H9 (cell line): Measurements from ENCODE around the gene TARBP1. TPM values are rescaled to one million over a fixed set of nuclear protein-coding genes. Genes with fewer than 3 reads are reported as not detected.

Experiments
- DNase-seq: peaks from one replicate; pipeline ENCODE4 v3.0.0-alpha.2; 2017
- H2AFZ ChIP-seq: one replicate; pipeline ENCODE4 v1.6.1; 2013; ENCODE audit warnings: mild to moderate bottlenecking, low read length, control low read depth, moderate library complexity
- H2AK5ac ChIP-seq: 2 replicates; pipeline ENCODE4 v1.6.1; 2013; ENCODE audit warnings: low read length, control low read depth, mixed read lengths; ENCODE audit not compliant: insufficient read length
- H2BK120ac ChIP-seq: one replicate; pipeline ENCODE4 v1.6.1; 2013; ENCODE audit warnings: low read depth, mild to moderate bottlenecking, low read length, control low read depth, inconsistent platforms; ENCODE audit not compliant: poor library complexity, severe bottlenecking
- H2BK12ac ChIP-seq: 2 replicates; pipeline ENCODE4 v1.6.1; 2013; ENCODE audit warnings: low read length, control low read depth, mixed read lengths, low read depth; ENCODE audit not compliant: insufficient read length
- H2BK15ac ChIP-seq: 2 replicates; pipeline ENCODE4 v1.6.1; 2013; ENCODE audit warnings: low read depth, low read length, control low read depth
- H2BK20ac ChIP-seq: one replicate; pipeline ENCODE4 v1.6.1; 2013; ENCODE audit warnings: low read depth, mild to moderate bottlenecking, low read length, control low read depth, inconsistent platforms; ENCODE audit not compliant: poor library complexity, severe bottlenecking
- H2BK5ac ChIP-seq: 2 replicates; pipeline ENCODE4 v1.6.1; 2013; ENCODE audit warnings: low read length, control low read depth, mixed read lengths; ENCODE audit not compliant: insufficient read length
- H3K14ac ChIP-seq: 2 replicates; pipeline ENCODE4 v1.6.1; 2013; ENCODE audit warnings: low read length, control low read depth; ENCODE audit not compliant: insufficient read depth
- H3K18ac ChIP-seq: 2 replicates; pipeline ENCODE4 v1.6.1; 2013; ENCODE audit warnings: low read depth, mild to moderate bottlenecking, mixed read lengths, low read length, control low read depth; ENCODE audit not compliant: insufficient read length
- H3K23ac ChIP-seq: 2 replicates; pipeline ENCODE4 v1.6.1; 2013; ENCODE audit warnings: low read length, control low read depth, mixed read lengths, low read depth; ENCODE audit not compliant: insufficient read length
- H3K23me2 ChIP-seq: 2 replicates; pipeline ENCODE4 v1.6.1; 2013; ENCODE audit warnings: low read depth, mild to moderate bottlenecking, mixed read lengths, low read length, control low read depth; ENCODE audit not compliant: insufficient read length, poor library complexity, severe bottlenecking
- H3K27ac ChIP-seq: 2 replicates; pipeline ENCODE4 v1.5.1; 2013; ENCODE audit warnings: low read length, control low read depth, mixed read lengths, low read depth; ENCODE audit not compliant: insufficient read length
- H3K27me3 ChIP-seq: 2 replicates; pipeline ENCODE4 v1.6.1; 2013; ENCODE audit warnings: low read length, control low read depth, inconsistent platforms; ENCODE audit not compliant: insufficient read depth
- H3K4ac ChIP-seq: 2 replicates; pipeline ENCODE4 v1.6.1; 2013; ENCODE audit warnings: low read depth, mild to moderate bottlenecking, control low read depth, inconsistent platforms, low read length, moderate library complexity
- H3K4me1 ChIP-seq: 2 replicates; pipeline ENCODE4 v1.6.1; 2013; ENCODE audit warnings: low read length, control low read depth, inconsistent platforms; ENCODE audit not compliant: insufficient read depth
- H3K4me2 ChIP-seq: 2 replicates; pipeline ENCODE4 v1.6.1; 2013; ENCODE audit warnings: low read length, control low read depth, mixed read lengths; ENCODE audit not compliant: insufficient read length, insufficient read depth
- H3K56ac ChIP-seq: 2 replicates; pipeline ENCODE4 v1.6.1; 2013; ENCODE audit warnings: low read depth, mild to moderate bottlenecking, mixed read lengths, low read length, control low read depth; ENCODE audit not compliant: insufficient read length
- H3K79me1 ChIP-seq: 2 replicates; pipeline ENCODE4 v1.6.1; 2013; ENCODE audit warnings: low read depth, mild to moderate bottlenecking, moderate library complexity, low read length, control low read depth, inconsistent platforms; ENCODE audit not compliant: insufficient read depth, poor library complexity, severe bottlenecking
- H3K79me2 ChIP-seq: 2 replicates; pipeline ENCODE4 v1.6.1; 2013; ENCODE audit warnings: low read length, control low read depth, inconsistent platforms; ENCODE audit not compliant: insufficient read depth
- H3K9ac ChIP-seq: 2 replicates; pipeline ENCODE4 v1.6.1; 2013; ENCODE audit warnings: low read length, control low read depth, mixed read lengths; ENCODE audit not compliant: insufficient read length; ENCODE audit errors: extremely low read depth
- H3K9me3 ChIP-seq: one replicate; pipeline ENCODE4 v1.6.1; 2013; ENCODE audit warnings: low read depth, low read length, inconsistent platforms; ENCODE audit not compliant: control insufficient read depth
- H3T11ph ChIP-seq: one replicate; pipeline ENCODE4 v1.6.1; 2013; ENCODE audit warnings: mild to moderate bottlenecking, low read length, control low read depth, inconsistent platforms
- H4K20me1 ChIP-seq: one replicate; pipeline ENCODE4 v1.6.1; 2013; ENCODE audit not compliant: control insufficient read depth, insufficient read length, insufficient read depth
- H4K5ac ChIP-seq: 2 replicates; pipeline ENCODE4 v1.6.1; 2013; ENCODE audit warnings: low read depth, mild to moderate bottlenecking, mixed read lengths, low read length, control low read depth; ENCODE audit not compliant: insufficient read length
- H4K8ac ChIP-seq: replicated peaks from 2 replicates; pipeline ENCODE4 v1.6.1; 2013; ENCODE audit warnings: low read length, control low read depth, mixed read lengths, low read depth; ENCODE audit not compliant: insufficient read length
- H4K91ac ChIP-seq: 2 replicates; pipeline ENCODE4 v1.6.1; 2013; ENCODE audit warnings: low read depth, mild to moderate bottlenecking, moderate library complexity, mixed read lengths, low read length, control low read depth; ENCODE audit not compliant: insufficient read length
- H3K27ac Mint-ChIP-seq, 3 experiments: 2 replicates in 2 of 3; 3 replicates in 1 of 3; pipeline ENCODE4 v1.8.0; 2020 to 2021; ENCODE audit warnings: mixed read lengths in 3 of 3, mild to moderate bottlenecking in 1 of 3, moderate library complexity in 1 of 3
- H3K27me3 Mint-ChIP-seq: 2 replicates; pipeline ENCODE4 v1.8.0; 2021; ENCODE audit warnings: low read depth, mild to moderate bottlenecking, moderate library complexity, mixed read lengths
- H3K36me3 Mint-ChIP-seq, 3 experiments: 2 replicates in 2 of 3; 3 replicates in 1 of 3; pipeline ENCODE4 v1.8.0; 2020 to 2021; ENCODE audit warnings: low read depth in 3 of 3, mixed read lengths in 3 of 3; ENCODE audit not compliant: insufficient read depth in 1 of 3
- H3K4me1 Mint-ChIP-seq, 2 experiments: 2 replicates each; pipeline ENCODE4 v1.8.0; 2020; ENCODE audit warnings: mixed read lengths in 2 of 2
- H3K4me3 Mint-ChIP-seq, 2 experiments: 2 replicates in 1 of 2; 3 replicates in 1 of 2; pipeline ENCODE4 v1.8.0; 2020 to 2021; ENCODE audit warnings: mild to moderate bottlenecking in 2 of 2, mixed read lengths in 2 of 2, moderate library complexity in 1 of 2
- H3K9me3 Mint-ChIP-seq, 2 experiments: 2 replicates in 1 of 2; 3 replicates in 1 of 2; pipeline ENCODE4 v1.8.0; 2020; ENCODE audit warnings: mild to moderate bottlenecking in 2 of 2, mixed read lengths in 2 of 2, moderate library complexity in 1 of 2
- WGBS: extraction: QIAGEN DNeasy Blood & Tissue Kit; methylation state at CpG from one replicate; pipeline ENCODE4 v1.1.7; 2013; ENCODE audit warnings: missing lambda C conversion rate, low lambda C conversion rate, mixed read lengths; ENCODE audit not compliant: insufficient read length; ENCODE audit errors: extremely low coverage; 5-methylcytosine and 5-hydroxymethylcytosine counted together
- total RNA-seq: library from RNA; stranded (reverse); gene quantifications from 2 replicates; pipeline ENCODE4 v1.2.1, GENCODE V29; 2021
- TF ChIP-seq, protein P1 (sequence below): fragments of 200-600 bp; sonication (generic); conservative IDR thresholded peaks from 3 replicates; pipeline ENCODE4 v1.8.0; 2021; ENCODE audit warnings: antibody characterized with exemption, mild to moderate bottlenecking

The TARBP1 gene
- total RNA-seq, 1 experiment from 2014 or later = 20.2 TPM

DNA sequence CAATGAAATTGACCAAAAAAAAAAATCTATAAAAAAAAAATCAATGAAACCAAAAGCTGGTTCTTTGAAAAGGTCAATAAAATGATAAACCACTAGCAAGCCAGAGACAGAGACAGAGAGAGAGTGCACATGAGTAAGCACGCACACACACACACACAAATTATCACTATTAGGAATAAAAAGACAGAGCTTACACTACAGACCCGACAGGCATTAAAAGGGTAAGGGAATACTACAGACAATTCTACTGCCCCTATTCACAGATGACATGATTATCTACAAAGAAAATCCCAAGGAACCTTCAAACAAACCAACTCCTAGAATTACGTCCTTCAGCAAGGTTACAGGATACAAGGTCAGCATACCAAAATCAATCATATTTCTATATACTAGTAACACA, 38.6 kb downstream of the TARBP1 start:
- no peaks in the 10 kb centered on the region for H3K9me3 ChIP-seq
- no peaks in the 10 kb centered on the region for H4K20me1 ChIP-seq
- H3K18ac ChIP-seq = no peak overlapping the region
- H3K36me3 Mint-ChIP-seq = peaks cover 33 to 50% (median 42%) of the 10 kb centered on the region in 3 experiments
- H3K9me3 Mint-ChIP-seq = peaks cover 12% of the 10 kb centered on the region in 2 experiments
- H4K8ac ChIP-seq = no peak overlapping the region
- no peak for DNase-seq
- TF ChIP-seq, protein P1, sequence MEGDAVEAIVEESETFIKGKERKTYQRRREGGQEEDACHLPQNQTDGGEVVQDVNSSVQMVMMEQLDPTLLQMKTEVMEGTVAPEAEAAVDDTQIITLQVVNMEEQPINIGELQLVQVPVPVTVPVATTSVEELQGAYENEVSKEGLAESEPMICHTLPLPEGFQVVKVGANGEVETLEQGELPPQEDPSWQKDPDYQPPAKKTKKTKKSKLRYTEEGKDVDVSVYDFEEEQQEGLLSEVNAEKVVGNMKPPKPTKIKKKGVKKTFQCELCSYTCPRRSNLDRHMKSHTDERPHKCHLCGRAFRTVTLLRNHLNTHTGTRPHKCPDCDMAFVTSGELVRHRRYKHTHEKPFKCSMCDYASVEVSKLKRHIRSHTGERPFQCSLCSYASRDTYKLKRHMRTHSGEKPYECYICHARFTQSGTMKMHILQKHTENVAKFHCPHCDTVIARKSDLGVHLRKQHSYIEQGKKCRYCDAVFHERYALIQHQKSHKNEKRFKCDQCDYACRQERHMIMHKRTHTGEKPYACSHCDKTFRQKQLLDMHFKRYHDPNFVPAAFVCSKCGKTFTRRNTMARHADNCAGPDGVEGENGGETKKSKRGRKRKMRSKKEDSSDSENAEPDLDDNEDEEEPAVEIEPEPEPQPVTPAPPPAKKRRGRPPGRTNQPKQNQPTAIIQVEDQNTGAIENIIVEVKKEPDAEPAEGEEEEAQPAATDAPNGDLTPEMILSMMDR = no peak
- no peak overlapping the region for H2BK20ac ChIP-seq
- no peaks in the 10 kb centered on the region for H3K4me1 ChIP-seq
- no peak overlapping the region for H2BK5ac ChIP-seq
- no peak overlapping the region for H3K4ac ChIP-seq
- no peak overlapping the region for H2AK5ac ChIP-seq
- H3K4me1 Mint-ChIP-seq = no peaks in the 10 kb centered on the region
- no peaks in the 10 kb centered on the region for H3K23me2 ChIP-seq
- no peak overlapping the region for H3K27ac ChIP-seq
- WGBS = no CpG with 5 or more reads among the region's 3 CpGs
- no peak overlapping the region for H3K23ac ChIP-seq
- H2AFZ ChIP-seq = no peak overlapping the region
- H3K14ac ChIP-seq = no peak overlapping the region
- no peaks in the 10 kb centered on the region for H3K79me1 ChIP-seq
- H3K56ac ChIP-seq = no peak overlapping the region
- no peaks in the 10 kb centered on the region for H3K27me3 ChIP-seq
- H3K4me3 Mint-ChIP-seq = no peak overlapping the region
- no peak overlapping the region for H3K9ac ChIP-seq
- H3K79me2 ChIP-seq = no peaks in the 10 kb centered on the region
- no peak overlapping the region for H2BK15ac ChIP-seq
- H3K27me3 Mint-ChIP-seq = no peaks in the 10 kb centered on the region
- no peak overlapping the region for H3K27ac Mint-ChIP-seq
- no peak overlapping the region for H2BK12ac ChIP-seq
- H4K91ac ChIP-seq = no peak overlapping the region
- H3T11ph ChIP-seq = no peak overlapping the region
- no peak overlapping the region for H4K5ac ChIP-seq
- no peak overlapping the region for H3K4me2 ChIP-seq
- no peak overlapping the region for H2BK120ac ChIP-seq
